HG03025 (cell line): Measurements from ENCODE around the gene MLH1.
"Not testable (repeated sequence)": the region's sequence is repeated elsewhere in the genome, so short reads cannot be mapped to it uniquely, and the experiment has no call there.

Experiments used
- ATAC-seq: cut with Tn5 transposase; IDR thresholded peaks from one replicate; pipeline ENCODE4 v1.9.1; 2021; ENCODE audit warnings: mild to moderate bottlenecking, moderate library complexity; ENCODE audit not compliant: unreplicated experiment, low FRiP score

The MLH1 gene

DNA sequence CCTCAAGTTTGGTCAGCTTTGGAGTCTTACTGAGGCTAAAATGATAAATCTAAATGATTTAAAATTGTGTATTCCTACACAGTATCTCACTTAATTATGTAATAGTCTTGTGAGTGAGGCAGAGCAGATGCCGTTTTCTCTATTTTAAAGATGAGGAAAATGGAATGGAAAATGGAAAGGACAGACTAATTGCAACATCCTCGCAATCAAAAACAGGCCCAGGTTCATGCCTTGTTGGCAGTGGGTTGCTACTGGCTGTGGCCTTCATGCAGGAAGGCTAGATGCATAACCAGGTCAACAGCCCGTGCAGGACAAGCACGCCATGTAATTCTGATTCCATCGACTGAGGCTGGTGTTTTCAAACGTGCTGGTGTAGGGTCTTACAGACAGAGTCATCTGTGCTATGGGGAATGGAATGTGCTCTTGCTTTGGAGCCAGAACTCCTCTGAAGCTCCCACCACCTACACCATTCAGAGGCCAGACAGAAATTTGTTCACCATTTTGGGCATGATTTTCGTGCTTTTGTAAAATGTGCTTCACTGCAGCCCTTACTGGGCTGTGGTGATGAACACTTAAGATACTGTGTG is 37.9 kb downstream of the MLH1 start:
- no peak for ATAC-seq

DNA sequence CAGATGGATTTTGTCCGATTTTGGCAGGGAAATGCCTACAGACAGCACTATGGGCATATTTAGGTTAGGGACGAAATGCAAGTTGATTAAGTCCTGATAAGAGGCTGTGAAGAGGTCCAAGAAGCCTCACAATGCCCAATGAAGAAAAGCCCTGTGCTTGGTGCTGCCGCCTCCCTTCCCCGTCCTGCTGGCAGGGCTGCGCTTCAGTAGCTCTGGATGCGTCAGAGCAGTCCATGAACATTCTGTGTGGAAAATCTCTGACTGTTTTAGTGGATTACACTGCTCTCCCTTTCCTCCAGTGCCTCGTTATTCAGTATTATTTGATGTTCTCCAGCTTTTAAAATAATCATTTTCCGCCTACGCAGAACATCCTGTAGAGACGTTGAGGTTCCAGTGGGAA is 39.6 kb downstream of the MLH1 start:
- no peak for ATAC-seq

GRCh38 chr3:37037352-37037751 is 44.0 kb downstream of the MLH1 start:
- ATAC-seq = no peak

GRCh38 chr3:37039161-37039846 is 46.0 kb downstream of the MLH1 start:
- ATAC-seq = no peak

- no peak for ATAC-seq
These were observed 46.9 kb downstream of the MLH1 start for GRCh38 chr3:37040231-37040630.

DNA sequence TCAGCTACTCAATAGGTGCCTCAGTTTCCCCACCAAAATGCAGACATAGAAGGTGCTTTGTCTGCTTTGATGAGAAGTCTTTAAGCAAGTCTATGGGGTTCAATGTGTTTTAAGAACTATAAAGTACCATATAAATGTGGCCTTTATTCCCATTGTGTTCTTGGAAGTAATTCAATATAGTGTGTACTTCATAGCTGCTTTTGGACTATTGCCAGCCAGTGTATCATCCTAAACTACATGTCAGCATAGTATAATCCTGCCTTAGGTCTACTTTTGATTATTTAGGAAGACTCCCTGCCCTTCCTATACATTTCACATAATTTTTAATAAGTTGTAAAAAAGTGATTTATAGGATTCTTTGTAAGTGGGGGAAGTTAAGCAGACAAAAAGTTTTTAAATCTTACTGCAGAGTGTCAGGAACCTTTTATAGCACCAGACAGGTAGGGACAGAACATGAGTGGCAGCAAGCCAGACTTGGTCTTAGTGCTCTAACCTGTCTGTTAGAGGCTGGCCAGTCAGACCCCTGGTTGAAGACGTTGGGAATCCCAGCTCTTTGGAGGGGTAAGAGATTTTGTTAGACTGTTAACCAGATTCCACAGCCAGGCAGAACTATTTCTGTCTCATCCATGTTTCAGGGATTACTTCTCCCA is 48.4 kb downstream of the MLH1 start:
- no peak for ATAC-seq

- not testable (repeated sequence) for ATAC-seq
These were observed 49.4 kb downstream of the MLH1 start for GRCh38 chr3:37042712-37043111.

GRCh38 chr3:37050282-37050681 is 57.0 kb downstream of the MLH1 start:
- ATAC-seq = no peak

DNA sequence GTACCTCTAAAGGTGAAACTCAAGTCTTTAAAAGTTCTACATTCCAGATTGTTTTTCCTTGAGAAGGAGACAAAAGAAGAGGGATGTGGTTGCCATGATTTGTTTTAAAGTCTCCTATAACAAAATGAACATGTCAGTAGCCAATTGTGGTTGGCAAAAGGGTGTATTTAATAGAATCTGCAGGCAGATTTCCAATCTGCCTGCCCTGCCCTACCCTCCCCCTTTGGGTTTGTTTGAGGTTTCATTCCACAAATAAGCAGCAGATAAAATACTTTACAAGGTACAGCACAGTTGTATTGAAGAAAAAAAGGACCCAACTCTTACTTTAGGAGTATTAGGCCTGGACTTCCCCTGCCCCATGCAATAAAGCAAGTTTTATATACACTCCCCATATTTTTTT is 59.5 kb downstream of the MLH1 start:
- no peak for ATAC-seq

DNA sequence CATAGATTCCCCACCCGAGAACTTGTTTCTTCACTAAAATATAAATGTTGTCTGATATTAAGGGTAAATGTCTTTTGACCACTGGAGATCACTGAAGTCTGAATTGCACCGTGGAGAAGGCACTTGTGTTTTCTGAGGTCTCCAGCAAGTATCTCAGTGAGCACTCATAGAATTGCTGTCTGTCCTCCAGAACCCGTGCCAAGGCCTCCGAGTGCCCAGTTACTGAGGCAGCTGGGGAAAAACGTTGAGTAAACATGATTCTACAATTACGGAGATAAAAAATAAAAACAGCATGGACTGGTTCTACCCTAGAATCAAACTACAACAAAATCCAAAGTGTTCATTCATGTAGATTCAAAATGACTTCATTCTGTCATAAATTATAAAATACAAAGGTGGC is 60.0 kb downstream of the MLH1 start:
- no peak for ATAC-seq

DNA sequence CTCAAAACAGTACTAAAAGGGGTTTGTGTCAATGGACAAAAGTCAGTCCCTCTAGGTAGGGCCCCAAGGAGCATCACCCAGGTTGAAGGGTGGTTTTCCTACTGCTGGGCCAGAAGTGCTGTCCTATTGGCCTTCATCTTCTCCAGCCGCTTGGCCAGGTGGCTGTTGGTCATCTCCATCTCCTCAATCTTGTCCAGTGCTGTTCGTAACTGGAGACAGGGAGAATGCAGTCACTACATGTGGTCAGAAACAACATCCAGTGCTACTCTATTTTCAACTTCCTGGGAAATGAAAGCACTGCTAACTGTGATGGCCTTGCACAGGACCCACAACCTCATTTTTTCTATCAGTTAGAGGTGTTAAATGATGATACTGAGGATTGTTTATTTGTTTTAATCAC is 60.4 kb downstream of the MLH1 start:
- no peak for ATAC-seq

DNA sequence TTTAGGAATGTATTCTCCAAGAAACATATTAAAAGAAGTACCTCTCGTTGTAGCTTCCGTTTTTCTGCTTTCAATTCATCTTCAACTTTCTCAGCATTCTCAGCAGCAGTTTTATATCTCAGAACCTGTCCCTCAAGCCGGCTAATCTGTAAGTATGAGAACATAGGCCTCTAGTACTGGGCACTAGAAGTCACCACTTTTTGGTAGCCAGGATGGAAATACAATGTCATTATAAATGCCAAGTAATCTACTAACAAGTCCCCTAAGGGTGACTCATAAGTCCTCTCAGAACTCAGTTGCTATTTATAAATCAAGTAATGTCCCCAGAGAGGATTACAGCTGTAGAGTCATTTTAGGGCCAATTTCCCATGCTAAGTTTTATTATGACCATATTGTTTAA is 61.1 kb downstream of the MLH1 start:
- ATAC-seq = no peak

DNA sequence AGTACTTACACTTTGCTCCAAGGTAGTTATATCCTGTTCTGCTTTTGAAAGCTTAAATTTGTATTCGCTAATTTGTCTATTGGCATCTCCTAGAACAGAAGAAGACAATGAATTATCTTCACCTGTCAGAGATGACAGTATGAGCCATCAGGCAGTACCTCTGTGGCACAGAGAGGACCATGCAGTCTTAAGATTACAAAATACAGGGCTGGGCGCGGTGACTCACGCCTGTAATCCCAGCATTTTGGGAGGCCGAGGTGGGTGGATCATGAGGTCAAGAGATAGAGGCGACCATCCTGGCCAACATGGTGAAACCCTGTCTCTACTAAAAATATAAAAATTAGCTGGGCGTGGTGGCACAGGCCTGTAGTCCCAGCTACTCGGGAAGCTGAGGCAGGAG is 61.8 kb downstream of the MLH1 start:
- ATAC-seq = not testable (repeated sequence)

GRCh38 chr3:37056826-37057225 is 63.5 kb downstream of the MLH1 start:
- ATAC-seq = no peak

DNA sequence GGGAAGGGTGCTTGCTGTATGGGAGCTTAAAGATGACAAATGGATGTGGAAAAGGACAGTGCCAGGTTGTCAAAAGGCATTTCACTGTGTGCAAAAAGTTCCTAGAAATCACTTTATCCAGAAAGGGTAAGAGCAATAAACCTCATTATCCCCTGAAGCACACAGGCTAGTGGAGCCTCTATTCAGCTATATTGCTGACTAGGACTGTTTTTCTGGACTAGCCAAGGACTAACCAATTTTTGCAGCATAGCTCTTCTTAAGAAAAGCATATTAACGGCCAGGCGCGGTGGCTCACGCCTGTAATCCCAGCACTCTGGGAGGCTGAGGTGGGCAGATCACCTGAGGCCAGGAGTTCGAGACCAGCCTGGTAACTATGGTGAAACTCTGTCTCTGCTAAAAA is 64.8 kb downstream of the MLH1 start:
- ATAC-seq = no peak

DNA sequence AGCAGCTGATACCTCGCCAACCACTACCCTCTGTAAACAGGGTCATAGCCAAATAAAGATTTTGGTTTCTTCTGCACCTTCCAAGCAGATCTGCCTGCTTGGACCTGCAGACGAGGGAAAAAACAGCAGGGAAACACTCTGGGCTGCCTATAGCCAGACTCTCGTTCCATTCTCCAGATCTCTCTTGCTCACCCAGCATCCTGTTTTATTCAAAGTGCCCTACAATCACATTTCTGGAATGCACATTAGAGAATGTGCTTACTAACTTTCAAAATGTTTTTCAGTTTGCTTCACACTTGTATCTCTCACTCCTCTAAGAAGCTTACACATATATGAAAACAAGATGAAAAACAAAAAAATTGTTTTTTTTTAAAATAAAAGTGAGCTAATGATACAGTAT is 71.4 kb downstream of the MLH1 start:
- no peak for ATAC-seq

- ATAC-seq = no peak
These were observed 74.3 kb downstream of the MLH1 start for GRCh38 chr3:37067577-37067976.

DNA sequence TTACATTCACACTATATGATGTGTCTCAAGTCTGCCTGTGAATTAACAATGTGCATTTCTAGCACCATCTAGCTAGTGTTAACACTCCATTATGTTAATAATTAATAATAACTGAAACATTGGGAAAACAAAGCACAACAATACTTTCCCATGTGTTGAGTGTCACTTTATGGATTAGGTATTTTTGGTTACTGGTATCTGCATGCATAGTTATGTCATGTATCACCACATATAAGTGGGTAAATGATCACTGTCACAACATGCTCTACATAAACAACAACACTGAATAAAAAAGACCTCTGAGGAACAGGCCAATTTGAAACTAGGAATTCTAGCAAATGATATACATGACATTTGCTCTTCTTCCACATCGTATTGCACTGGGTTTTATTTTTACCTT is 74.7 kb downstream of the MLH1 start:
- no peak for ATAC-seq

DNA sequence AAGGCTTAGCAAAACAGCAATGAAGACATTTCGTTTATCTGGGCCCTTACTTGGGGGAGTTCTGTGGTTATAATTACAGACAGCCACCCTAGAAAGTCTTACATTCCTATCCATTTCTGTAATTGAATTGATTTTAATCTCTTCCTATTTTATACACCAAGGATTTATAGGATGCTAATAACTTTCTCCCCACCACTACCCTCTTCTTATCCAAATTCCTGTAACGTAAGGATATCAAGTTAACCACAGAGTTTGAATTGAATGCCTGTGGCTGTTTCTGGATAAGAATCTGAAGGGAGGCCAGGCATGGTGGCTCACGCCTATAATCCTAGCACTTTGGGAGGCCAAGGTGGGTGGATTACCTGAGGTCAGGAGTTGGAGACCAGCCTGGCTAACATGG is 78.6 kb downstream of the MLH1 start:
- no peak for ATAC-seq

- ATAC-seq = no peak
These were observed 79.6 kb downstream of the MLH1 start for GRCh38 chr3:37072892-37073291.

GRCh38 chr3:37074178-37074577 is 80.9 kb downstream of the MLH1 start:
- no peak for ATAC-seq

DNA sequence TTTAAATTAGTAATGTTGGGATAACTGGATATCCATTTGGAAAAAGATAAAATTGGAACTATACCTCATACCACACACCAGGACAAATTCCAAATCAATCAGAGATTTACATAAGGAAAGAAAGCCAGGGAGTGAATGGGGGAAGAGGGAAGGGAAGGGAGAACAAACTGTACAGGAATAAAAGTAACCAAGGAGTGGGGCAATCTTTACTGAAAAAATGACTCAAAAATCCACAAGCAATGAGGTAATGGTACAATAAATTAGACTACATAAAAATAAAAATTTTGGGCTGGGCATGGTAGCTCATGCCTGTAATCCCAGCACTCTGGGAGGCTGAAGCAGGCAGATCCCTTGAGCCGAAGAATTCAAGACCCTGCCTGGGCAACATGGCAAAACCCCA is 82.6 kb downstream of the MLH1 start:
- ATAC-seq = no peak
